GM23248 (cell line): ENCODE measurements around the gene CTIF.

Experiments
- EZH2 ChIP-seq: fragments of 200-600 bp; sonication (generic); IDR thresholded peaks from 2 replicates; pipeline ENCODE4 v1.6.1; 2018; ENCODE audit warnings: antibody characterized with exemption, mild to moderate bottlenecking; ENCODE audit not compliant: insufficient read depth, poor library complexity, severe bottlenecking
- EZH2phosphoT487 ChIP-seq: fragments of 200-600 bp; sonication (generic); IDR thresholded peaks from 2 replicates; pipeline ENCODE4 v1.6.1; 2018; ENCODE audit warnings: antibody characterized with exemption, moderate library complexity, mild to moderate bottlenecking, low read depth; ENCODE audit not compliant: insufficient read depth

- TF ChIP-seq EZH2phosphoT487 (no peak), EZH2 (no peak)
Observed at GRCh38 chr18:48719974-48720654, 181.3 kb downstream of the CTIF start.
